ENCODE results near the gene BCHE.

The BCHE gene

DNA sequence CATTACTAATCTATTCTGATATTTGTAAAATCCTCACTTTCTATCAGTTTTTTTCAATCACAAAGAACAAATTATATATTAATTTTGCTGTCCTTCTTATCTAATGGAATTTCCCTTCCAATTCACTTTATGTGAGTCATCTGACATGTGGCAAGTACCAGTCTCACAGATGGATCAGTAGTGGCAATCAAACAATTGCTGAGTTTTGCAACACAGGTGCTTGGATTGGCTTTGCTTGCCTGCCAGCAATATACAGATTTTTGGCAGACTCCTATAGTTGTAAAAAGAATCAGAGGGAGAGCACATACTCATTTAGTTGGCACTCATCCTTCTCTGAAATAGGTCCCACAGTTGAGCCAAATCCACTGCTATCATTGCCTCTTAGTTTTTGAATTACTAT lies 83.7 kb downstream of the BCHE start:
- no peak for DNase-seq (ENCODE audit: low read depth in 2 of 2)

- DNase-seq (ENCODE audit: low read depth in 2 of 2): no peak
Measured at GRCh38 chr3:165751637-165752036, 85.6 kb downstream of the BCHE start.

- no peak for DNase-seq (ENCODE audit: low read depth in 2 of 2)
Measured at GRCh38 chr3:165749821-165750220, 87.4 kb downstream of the BCHE start.

- DNase-seq (ENCODE audit: low read depth in 2 of 2): no peak
Measured at GRCh38 chr3:165749241-165749640, 88.0 kb downstream of the BCHE start.

DNA sequence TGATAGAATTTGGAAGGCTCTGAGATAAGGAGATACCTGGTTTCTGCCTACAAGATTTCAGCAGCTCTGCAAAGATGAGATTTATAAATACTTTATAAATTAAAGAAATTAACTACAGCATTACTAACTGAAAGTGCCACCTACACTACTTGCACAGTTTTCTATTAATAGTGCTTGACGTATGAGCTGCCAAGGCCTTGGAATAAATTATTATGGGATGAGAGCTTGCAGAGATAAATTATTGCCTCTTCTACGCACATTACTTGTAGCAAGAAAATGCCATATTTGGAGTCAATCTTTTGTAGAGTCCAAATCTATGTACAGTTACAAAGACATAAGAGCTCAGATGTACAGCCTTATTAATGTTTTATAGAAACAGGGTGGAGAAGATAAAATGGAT lies 89.1 kb downstream of the BCHE start:
- DNase-seq (ENCODE audit: low read depth in 2 of 2): no peak

- DNase-seq (ENCODE audit: low read depth in 2 of 2): no peak
Measured at GRCh38 chr3:165746874-165747273, 90.3 kb downstream of the BCHE start.

- no peak for DNase-seq (ENCODE audit: low read depth in 2 of 2)
Measured at GRCh38 chr3:165744025-165744424, 93.2 kb downstream of the BCHE start.

- DNase-seq (ENCODE audit: low read depth in 2 of 2): no peak
Measured at GRCh38 chr3:165742351-165742750, 94.9 kb downstream of the BCHE start.

DNA sequence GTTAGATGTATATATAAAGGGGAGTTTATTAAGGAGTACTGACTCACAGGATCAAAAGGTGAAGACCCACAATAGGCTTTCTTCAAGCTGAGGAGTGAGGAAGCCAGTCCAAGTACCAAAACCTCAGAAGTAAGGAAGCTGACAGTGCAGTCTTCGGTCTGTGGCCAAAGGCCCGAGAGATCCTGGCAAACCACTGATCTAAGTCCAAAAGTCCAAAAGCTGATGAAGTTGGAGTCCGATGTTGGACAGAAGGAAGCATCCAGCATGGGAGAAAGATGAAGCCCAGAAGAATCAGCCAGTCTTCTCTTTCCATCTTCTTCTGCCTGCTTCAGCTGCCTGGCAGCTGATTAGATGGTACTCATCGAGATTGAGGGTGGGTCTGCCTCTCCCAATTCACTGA lies 107.5 kb downstream of the BCHE start:
- no peak for DNase-seq (ENCODE audit: low read depth in 2 of 2)

DNA sequence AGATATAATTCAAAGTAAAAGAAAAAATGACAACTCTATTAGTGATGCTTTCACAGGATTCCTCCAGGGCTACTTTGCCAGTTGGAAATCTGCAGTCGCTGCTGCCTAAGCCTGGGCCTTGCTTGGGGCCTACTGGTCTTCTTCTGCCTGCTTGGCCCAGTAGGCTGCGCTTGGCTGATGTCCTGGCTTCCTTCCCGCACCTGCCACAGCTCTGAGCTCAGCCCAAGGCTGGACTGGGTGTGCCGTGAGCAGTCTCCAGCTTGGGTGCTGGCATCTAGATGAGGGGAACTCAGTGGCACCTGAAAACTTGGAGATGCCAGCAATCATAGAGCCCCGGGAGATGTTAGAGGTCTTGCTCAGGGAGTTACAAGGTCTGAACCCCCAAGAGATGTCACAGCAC lies 108.3 kb downstream of the BCHE start:
- no peak for DNase-seq (ENCODE audit: low read depth in 2 of 2)

DNA sequence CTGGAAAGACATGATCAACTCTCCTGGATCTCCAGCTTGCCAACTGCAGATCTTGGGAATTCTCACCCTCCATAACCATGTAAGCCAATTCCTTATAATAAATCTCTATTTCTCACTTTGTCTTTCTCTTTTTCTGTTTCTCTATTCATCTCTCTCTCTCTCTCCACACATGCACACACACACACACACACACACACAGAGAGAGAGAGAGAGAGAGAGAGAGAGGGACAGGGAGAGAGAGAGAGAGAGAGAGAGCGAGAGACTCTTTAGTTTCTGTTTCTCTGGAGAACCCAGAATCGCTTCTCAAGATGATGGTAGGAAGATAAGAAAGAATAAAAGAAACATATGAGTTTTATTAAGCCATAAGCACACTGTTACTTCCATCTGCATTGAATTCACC lies 111.9 kb downstream of the BCHE start:
- no peak for DNase-seq (ENCODE audit: low read depth in 2 of 2)

Measured in fibroblast of skin of left quadriceps (primary cell).